KG1 (cell line): ENCODE measurements around the gene ARHGEF16.

Source experiments
- DNase-seq: peaks from one replicate; lab custom pipeline; 2025; lab: John Stamatoyannopoulos, UW

Gene ARHGEF16

DNA sequence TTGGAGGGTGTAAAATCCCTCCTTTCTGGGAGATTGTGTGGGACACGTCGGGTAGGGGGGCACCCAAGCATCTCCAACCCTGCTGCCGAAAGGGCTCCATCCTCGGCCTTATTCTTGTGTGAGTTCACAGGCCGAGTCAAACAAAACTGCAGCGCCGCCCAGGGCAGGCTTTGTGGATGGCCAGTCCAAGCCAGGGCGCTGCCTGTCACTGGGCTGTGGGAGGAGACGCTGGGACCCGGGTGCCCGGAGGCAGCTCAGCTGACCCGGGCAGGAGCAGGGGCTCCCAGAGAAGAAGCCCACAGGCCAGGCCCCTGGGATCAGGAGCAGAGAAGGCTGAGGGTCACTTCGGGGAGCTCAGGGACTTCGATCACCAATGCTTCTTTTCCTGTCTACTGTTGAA lies 31.8 kb upstream of the ARHGEF16 start:
- no peak for DNase-seq

DNA sequence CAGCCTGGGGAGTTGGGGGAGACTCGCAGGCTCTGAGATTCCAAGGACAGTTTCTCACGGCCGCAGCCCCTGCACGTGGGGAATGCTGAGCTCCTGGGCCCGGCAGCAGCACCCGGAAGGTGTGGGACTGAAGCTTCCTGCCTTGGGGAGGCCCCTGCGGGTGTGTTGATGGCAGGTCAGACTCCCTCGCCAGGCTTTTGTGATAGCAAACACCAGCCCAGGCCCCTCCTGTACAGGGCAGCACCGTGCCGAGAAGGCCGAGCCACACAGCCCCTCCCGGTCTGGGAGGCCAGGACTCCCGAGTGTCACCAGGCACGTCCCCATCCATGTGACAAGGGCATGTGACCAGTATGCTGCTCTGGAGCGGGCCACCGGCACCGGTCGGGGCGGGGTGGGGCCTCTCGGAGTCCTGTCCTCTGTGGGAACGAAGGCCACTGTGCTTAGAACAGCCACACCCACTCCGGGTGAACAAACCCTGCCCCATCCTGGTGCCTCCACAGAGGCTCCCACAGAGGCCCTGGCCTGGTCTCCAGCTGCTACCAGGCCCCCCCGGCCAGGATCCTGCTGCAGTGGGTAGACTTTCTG lies 31.1 kb upstream of the ARHGEF16 start:
- DNase-seq: no peak

DNA sequence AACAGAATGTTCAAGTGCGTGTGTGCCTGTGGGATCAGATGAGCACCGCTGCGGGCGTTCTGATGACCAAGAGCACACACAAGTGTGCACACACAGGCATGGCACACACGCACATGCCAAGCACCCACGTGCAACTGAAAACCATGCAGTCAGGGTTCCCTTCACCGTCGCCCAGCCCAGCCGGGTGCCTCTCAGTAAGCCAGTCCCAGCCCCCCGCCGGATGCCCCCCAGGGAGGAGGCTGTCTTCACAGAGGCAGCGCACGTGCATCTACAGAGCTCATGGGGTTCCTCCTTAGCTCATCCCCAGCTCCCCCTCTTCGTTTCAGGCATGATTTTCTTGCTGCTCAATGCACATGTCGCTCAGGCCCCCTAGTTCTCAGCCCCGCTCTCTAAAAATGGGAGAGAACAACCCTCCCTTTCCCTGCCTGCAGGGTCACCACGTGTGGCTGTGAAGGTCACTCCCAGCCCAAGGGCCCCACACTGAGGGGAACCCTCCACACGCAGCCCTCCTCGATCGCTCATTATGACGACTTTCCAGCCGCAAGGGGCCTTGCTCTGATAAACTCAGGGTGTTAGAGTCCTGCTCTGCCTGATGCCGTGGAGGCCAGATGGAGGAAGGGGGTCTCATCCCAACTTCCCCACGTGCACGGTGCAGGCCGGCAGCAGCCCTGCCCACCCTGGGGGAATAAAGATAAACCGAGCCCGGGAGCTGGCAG lies 30.4 kb upstream of the ARHGEF16 start:
- no peak for DNase-seq

DNA sequence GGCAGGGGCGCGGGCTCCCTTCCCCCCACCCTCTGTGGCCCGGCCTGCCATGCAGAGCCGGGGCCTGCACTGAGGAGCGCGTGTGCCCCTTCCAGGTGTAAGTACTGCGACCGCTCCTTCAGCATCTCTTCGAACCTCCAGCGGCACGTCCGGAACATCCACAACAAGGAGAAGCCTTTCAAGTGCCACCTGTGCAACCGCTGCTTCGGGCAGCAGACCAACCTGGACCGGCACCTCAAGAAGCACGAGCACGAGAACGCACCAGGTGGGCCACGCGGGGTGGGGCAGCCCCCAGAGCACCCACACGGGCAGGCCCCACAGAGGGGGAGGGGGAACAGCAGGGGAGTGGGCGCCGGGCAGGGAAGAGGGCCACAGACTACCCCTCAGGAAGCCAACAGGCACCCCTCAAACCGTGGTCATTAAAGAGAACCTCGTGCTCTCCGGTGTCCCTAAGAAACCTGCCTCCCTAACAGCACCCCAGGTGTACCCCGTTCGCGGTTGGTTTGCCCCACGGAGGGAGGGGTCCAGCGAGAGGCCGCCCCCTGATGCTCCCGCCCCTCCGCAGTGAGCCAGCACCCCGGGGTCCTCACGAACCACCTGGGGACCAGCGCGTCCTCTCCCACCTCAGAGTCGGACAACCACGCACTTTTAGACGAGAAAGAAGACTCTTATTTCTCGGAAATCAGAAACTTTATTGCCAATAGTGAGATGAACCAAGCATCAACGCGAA lies 28.8 kb upstream of the ARHGEF16 start:
- no peak for DNase-seq

GRCh38 chr1:3426956-3427535 lies 27.4 kb upstream of the ARHGEF16 start:
- no peak for DNase-seq

DNA sequence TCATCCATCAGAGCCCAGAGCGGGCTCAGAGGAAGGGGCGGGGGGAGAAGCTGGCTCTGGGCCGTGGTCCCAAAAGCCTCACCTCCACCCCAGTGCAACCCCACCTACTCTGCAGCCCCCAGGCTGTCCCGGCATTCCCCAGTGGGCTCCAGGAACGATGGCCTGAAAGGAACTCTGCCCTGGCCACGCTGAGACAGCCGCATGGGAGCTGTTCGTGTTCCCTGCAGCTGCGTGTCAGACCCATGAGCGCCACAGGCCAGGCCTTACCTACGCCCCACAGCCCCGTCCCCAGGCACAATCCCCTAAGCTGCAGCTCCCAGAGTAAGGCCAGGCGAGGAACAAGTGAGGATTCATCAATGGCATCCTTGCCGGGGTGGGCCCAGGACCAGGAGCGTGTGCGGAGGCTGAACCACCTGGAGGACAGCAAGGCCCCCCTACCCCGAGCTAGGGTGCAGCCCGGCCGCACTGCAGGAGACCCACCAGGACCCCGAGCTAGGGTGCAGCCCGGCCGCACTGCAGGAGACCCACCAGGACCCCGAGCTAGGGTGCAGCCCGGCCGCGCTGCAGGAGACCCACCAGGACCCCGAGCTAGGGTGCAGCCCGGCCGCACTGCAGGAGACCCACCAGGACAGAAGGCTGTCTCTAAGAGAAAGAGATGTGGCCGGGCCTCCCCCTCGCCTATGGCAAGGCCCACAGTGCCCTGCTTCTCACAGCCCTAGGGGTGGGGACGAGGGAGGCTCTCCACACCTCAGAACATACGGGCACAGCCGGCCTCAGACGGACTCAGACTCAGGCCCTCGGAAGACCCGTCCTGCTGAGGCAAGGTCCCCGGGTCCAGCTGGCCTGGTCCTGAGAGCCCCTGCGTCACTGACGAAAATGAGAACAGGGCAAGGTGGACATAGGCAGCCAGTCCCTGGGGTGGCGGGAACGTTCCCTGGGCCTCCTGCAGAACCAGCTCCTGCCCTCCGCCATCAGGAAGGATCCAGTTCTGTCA lies 26.5 kb upstream of the ARHGEF16 start:
- DNase-seq: no peak

DNA sequence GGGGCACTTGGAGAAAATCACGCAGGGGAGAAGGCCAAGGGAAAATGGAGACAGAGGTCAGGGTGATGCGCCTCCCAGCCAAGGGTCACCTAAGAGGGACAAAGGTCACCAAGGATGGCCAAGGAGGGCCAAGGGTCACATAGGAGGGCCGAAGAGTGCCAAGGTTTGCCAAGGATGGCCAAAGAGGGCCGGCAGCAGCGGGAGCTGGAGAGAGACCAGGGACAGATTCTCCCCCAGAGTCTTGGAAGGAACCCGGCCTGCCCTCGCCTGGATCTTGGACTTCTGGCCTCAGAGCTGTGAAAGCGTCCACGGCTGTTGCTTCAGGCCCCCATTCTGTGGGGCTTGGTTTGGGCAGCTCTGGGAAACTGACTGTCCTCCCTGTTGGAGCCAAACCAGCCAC lies 25.6 kb upstream of the ARHGEF16 start:
- DNase-seq: no peak

DNA sequence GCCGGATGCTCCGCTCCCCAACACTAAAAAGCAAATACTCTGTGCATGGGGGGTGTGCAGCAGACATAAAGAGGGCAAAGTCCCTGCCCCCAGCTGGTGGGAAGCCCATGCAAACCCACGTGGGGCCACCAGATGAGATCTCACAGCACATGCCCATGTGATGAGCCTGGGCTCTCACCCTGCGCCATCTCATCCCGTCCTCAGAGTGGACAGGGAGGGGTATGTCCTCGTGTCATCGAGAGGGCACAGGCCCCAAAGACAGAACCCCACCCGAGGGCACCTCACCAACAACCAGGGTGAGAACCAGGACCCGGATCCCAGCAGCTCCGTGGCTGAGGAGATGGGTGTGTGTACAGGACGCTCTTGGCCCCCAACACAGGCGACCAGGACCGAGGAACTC lies 25.1 kb upstream of the ARHGEF16 start:
- DNase-seq: no peak

DNA sequence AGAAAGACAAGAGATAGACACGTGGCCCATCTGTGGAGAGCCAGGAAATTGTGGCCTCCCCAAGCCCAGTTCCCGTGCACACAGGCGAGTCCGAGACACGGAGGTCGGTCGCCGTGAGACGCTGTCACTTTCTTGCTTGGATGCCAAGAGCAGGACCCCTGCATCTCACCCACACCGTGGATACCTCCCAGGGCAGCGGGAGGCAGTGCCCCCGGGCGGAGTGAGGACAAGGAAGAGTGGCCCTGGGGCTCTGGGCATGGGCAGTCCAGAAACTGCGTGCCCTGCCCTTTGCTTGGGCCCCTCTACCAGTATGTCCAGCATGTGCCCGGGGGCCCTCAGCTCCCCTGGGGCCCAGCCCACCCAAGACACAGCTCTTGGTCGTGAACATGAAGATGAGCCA lies 24.7 kb upstream of the ARHGEF16 start:
- DNase-seq: no peak

- DNase-seq: no peak
Observed at GRCh38 chr1:3430406-3430805, 24.1 kb upstream of the ARHGEF16 start.

GRCh38 chr1:3430820-3431219 lies 23.6 kb upstream of the ARHGEF16 start:
- DNase-seq: no peak

DNA sequence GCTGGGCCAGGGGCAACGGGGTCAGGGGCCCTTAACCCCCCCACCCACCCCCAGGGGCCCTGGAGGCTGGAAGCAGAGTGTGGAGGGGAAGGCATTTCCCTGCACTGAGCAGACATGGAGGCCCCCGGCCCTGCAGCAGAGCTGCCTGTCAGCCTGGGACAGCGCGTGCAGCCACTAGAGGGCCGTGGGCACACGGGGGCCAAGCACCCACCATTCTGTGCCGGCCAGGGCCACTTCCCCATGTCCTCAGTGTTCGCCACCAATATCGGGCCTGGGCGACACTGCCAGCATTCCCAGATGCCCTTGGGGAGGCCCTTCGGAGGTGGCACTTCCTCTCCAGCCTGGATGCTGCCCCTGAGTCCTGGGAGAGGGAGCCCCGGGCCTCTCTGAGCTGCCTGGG lies 23.2 kb upstream of the ARHGEF16 start:
- no peak for DNase-seq

DNA sequence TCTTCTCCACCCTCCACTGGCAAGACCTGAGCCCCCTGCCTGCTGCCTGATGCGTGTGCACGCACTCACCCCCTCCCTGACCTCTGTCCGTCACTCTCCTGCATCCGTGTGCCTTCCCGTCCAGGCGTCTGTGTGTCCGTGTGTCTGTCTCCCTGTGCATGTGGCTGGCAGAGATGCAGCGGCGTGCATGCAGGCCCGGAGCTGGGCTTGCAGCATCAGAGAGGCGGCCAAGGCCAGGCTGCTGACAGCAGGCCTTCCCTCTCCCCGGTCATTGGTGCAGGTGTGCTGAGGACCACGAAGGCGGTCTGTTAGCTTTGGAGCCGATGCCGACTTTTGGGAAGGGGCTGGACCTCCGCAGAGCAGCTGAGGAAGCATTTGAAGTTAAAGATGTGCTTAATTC lies 22.8 kb upstream of the ARHGEF16 start:
- DNase-seq: no peak

- no peak for DNase-seq
Observed at GRCh38 chr1:3432306-3432705, 22.2 kb upstream of the ARHGEF16 start.

DNA sequence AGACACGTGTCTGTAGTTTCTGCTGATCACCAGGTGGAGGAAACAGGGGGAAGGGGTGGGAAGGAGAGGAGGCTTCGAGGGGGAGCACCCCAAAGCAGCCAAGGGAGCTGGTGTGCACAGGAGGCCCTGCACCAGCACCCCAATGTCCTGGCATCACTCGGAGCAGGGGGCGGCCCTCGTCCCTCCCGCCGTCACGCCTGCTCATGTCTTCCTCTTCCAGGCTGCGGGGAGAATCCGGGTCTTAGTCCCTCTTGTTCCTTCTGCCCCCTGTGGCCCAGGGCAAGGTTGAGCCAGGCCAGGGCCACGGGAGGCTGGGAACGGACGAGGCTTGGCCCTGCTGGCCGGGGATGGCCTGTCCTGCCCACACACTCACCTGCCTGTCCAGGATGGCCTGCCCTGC lies 21.4 kb upstream of the ARHGEF16 start:
- no peak for DNase-seq

DNA sequence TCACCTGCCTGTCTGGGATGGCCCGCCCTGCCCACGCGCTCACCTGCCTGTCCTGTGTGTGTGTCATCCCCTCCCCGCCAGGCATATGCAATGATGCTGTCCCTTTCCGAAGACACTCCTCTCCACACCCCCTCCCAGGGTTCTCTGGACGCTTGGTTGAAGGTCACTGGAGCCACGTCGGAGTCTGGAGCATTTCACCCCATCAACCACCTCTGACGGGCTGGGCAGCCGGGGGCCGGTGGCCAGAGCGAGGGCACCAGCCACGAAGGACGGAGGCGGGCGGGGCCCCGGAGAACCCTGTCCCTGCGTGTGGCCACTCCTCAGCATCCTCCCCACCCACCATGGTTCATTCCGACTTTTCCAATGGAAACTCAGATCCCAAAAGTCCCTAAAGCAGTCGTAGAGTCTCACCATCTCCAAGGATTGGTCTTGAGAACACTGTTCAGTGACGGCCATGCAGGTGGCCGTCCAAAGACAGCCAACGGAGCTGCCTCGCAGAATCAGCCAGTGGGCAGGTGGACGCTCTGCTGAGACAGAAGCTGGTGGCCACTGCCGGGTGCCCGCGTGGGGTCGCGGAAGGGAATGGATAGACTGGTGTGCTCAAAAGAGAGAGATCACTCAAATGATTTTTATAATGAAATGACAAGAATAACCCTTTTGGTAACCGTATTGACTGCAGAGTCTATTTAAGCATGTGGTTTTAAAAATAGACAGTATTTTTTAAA lies 20.7 kb upstream of the ARHGEF16 start:
- no peak for DNase-seq

GRCh38 chr1:3434406-3435110 lies 19.9 kb upstream of the ARHGEF16 start:
- no peak for DNase-seq

DNA sequence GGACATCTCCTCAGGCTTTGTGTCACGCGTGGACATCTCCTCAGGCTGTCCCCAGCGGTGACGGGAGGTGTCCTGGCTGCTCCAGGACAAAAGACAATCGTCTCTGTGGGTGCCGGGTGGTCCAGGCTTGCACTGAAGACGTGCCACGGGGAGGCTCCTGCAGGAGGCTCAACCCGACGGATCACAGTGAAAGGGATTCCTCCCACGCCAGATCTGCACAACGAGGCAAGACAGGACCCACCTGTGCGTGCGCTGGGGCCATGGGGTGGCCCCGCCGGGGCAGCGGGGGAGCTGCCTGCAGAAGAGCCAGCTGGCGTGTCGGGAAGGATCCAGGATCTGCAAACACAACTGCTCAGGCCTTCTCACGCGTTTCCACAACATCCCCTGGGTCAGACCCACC lies 18.8 kb upstream of the ARHGEF16 start:
- DNase-seq: no peak

GRCh38 chr1:3436451-3436850 lies 18.0 kb upstream of the ARHGEF16 start:
- no peak for DNase-seq

GRCh38 chr1:3436901-3437300 lies 17.6 kb upstream of the ARHGEF16 start:
- no peak for DNase-seq
